DND-41 (cell line): ENCODE results near the gene CAMKMT.

Experiments
- ATAC-seq: fragments of 200-7000 bp; cut with Tn5 transposase; 3 replicates; pipeline ENCODE4 v1.9.1; 2021; ENCODE audit warnings: low read depth; ENCODE audit not compliant: insufficient read depth
- DNase-seq: peaks from one replicate; pipeline ENCODE4 v3.0.0-alpha.2; 2020
- H2AFZ ChIP-seq: 2 replicates; pipeline ENCODE4 v1.6.0; 2012; ENCODE audit warnings: low read depth, low read length
- H3K27ac ChIP-seq: 2 replicates; pipeline ENCODE4 v1.5.1; 2012; ENCODE audit warnings: low read length, inconsistent platforms
- H3K27me3 ChIP-seq: fragments of 200-600 bp; sonication (generic); 2 replicates; pipeline ENCODE4 v1.6.0; 2012; ENCODE audit warnings: low read length, mild to moderate bottlenecking, inconsistent platforms; ENCODE audit not compliant: insufficient read depth, poor library complexity
- H3K36me3 ChIP-seq: 2 replicates; pipeline ENCODE4 v1.5.1; 2012; ENCODE audit warnings: low read length, inconsistent platforms; ENCODE audit not compliant: insufficient read depth
- H3K4me1 ChIP-seq: 2 replicates; pipeline ENCODE4 v1.5.1; 2012; ENCODE audit warnings: mild to moderate bottlenecking, low read length; ENCODE audit not compliant: insufficient read depth
- H3K4me2 ChIP-seq: 2 replicates; pipeline ENCODE4 v1.6.0; 2012; ENCODE audit warnings: mild to moderate bottlenecking, moderate library complexity, low read length, inconsistent platforms; ENCODE audit not compliant: insufficient read depth
- H3K4me3 ChIP-seq, 2 experiments: fragments of 200-600 bp in 1 of 2; shearing (Covaris generic) in 1 of 2; 2 replicates each; pipeline ENCODE4 v1.5.1; 2012 to 2016; ENCODE audit warnings: inconsistent platforms in 2 of 2, low read length in 2 of 2, mild to moderate bottlenecking in 2 of 2, low read depth in 1 of 2, moderate library complexity in 1 of 2
- H3K79me2 ChIP-seq: 2 replicates; pipeline ENCODE4 v1.6.0; 2012; ENCODE audit warnings: low read length, inconsistent platforms; ENCODE audit not compliant: insufficient read depth
- H3K9ac ChIP-seq: 2 replicates; pipeline ENCODE4 v1.6.0; 2012; ENCODE audit warnings: low read depth, mild to moderate bottlenecking, inconsistent platforms, low read length, moderate library complexity
- H3K9me3 ChIP-seq: 2 replicates; pipeline ENCODE4 v1.5.1; 2012; ENCODE audit warnings: low read length, moderate library complexity, mild to moderate bottlenecking, inconsistent platforms; ENCODE audit not compliant: insufficient read depth, severe bottlenecking
- H4K20me1 ChIP-seq: 2 replicates; pipeline ENCODE4 v1.6.0; 2012; ENCODE audit warnings: low read length; ENCODE audit not compliant: insufficient read depth
- CTCF ChIP-seq: IDR thresholded peaks from 2 replicates; pipeline ENCODE4 v1.5.1; 2012; ENCODE audit warnings: borderline replicate concordance, low read length, moderate library complexity, mild to moderate bottlenecking; ENCODE audit not compliant: poor library complexity, severe bottlenecking; ENCODE audit errors: extremely low read depth
- EZH2 ChIP-seq: IDR thresholded peaks from 3 replicates; pipeline ENCODE4 v1.6.1; 2012; ENCODE audit warnings: borderline replicate concordance, low read depth, mild to moderate bottlenecking, moderate library complexity, low read length, inconsistent platforms; ENCODE audit not compliant: severe bottlenecking

CAMKMT gene

DNA sequence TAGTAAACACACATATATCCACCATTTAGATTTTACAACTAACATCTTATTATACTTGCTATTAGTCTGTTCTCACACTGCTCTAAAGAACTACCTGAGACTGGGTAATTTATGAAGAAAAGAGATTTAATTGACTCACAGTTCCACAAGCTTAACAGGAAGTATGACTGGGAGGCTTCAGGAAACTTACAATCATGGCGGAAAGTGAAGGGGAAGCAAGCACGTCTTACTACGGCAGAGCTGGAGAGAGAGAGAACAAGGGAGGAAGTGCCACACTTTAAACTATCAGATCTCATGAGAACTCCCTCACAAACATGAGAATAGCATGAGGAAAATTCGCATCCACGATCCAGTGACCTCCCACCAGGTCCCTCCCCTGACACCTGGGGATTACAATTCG, 240.7 kb downstream of the CAMKMT start:
- ATAC-seq, result no peak
- no peaks in the 10 kb centered on the region for H3K27me3 ChIP-seq
- H3K9me3 ChIP-seq, result no peaks in the 10 kb centered on the region
- no peak for TF ChIP-seq CTCF
- no peak for TF ChIP-seq EZH2
- no peaks in the 10 kb centered on the region for H3K36me3 ChIP-seq
- no peak overlapping the region for H3K4me2 ChIP-seq
- no peak overlapping the region for H2AFZ ChIP-seq
- no peak overlapping the region for H3K27ac ChIP-seq
- no peak overlapping the region for H3K9ac ChIP-seq
- no peaks in the 10 kb centered on the region for H4K20me1 ChIP-seq
- DNase-seq, result no peak
- H3K4me3 ChIP-seq, result no peak overlapping the region
- H3K79me2 ChIP-seq, result no peaks in the 10 kb centered on the region
- H3K4me1 ChIP-seq, result no peaks in the 10 kb centered on the region

GRCh38 chr2:44605511-44605910, 243.8 kb downstream of the CAMKMT start:
- Histone ChIP-seq H3K36me3 (no peaks in the 10 kb centered on the region), H3K4me3 (no peak overlapping the region), H3K4me1 (no peaks in the 10 kb centered on the region), H3K79me2 (no peaks in the 10 kb centered on the region), H2AFZ (no peak overlapping the region), H3K9ac (no peak overlapping the region), H3K27me3 (no peaks in the 10 kb centered on the region), H4K20me1 (no peaks in the 10 kb centered on the region), H3K27ac (no peak overlapping the region), H3K9me3 (no peaks in the 10 kb centered on the region), H3K4me2 (no peak overlapping the region)
- no peak for DNase-seq
- TF ChIP-seq CTCF, result no peak
- ATAC-seq, result no peak

GRCh38 chr2:44612276-44612675, 250.5 kb downstream of the CAMKMT start:
- Histone ChIP-seq H3K36me3 (no peaks in the 10 kb centered on the region), H3K27ac (no peak overlapping the region), H3K27me3 (no peaks in the 10 kb centered on the region), H2AFZ (no peak overlapping the region), H3K4me3 (no peak overlapping the region), H3K79me2 (no peaks in the 10 kb centered on the region), H3K4me1 (peaks cover 15% of the 10 kb centered on the region; the same call in 1 of the 2 replicates), H3K9ac (no peak overlapping the region), H3K4me2 (no peak overlapping the region), H4K20me1 (no peaks in the 10 kb centered on the region), H3K9me3 (peaks cover 2% of the 10 kb centered on the region)
- DNase-seq, result no peak
- TF ChIP-seq EZH2, result no peak
- TF ChIP-seq CTCF, result no peak
- no peak for ATAC-seq

DNA sequence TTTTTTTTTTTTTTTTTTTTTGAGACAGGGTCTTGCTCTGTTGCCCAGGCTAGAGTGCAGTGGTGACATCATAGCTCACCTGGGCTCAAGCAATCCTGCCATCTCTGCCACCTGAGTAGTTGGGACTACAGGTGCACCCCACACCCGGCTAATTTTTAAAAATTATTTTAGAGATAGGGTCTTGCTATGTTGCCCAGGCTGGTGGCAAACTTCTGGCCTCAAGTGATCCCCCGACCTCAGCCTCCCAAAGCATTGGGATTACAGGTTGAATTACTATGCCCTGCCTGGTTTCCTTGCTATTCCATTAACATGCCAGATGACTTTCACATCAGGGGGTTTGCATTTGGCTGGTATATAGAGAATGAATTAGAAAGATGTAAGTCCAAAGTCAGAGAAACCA, 253.2 kb downstream of the CAMKMT start:
- no peak overlapping the region for H3K9ac ChIP-seq

More for the DNA sequence above, 253.2 kb downstream of the CAMKMT start:
- TF ChIP-seq CTCF, result no peak
- no peak for TF ChIP-seq EZH2
- ATAC-seq (no peak), DNase-seq (no peak)
- Histone ChIP-seq H3K4me3 (no peak overlapping the region), H3K27ac (no peak overlapping the region), H3K9me3 (peaks cover 2% of the 10 kb centered on the region), H3K79me2 (no peaks in the 10 kb centered on the region), H2AFZ (no peak overlapping the region), H3K27me3 (no peaks in the 10 kb centered on the region), H4K20me1 (no peaks in the 10 kb centered on the region), H3K4me2 (no peak overlapping the region), H3K36me3 (no peaks in the 10 kb centered on the region), H3K4me1 (peaks cover 18% of the 10 kb centered on the region; the same call in 1 of the 2 replicates)
